ENCODE data around the gene ZNF213. TPM values are rescaled to one million over a fixed set of nuclear protein-coding genes. Genes with fewer than 3 reads are reported as not detected.
"Not testable (repeated sequence)": the region's sequence is repeated elsewhere in the genome, so short reads cannot be mapped to it uniquely, and the experiment has no call there.

The ZNF213 gene
- total RNA-seq, 1 donor from 2014 or later, result 25.3 TPM

- intact Hi-C loops (cut with DNase I), result no loop called here
Measured at GRCh38 chr16:3175157-3176093, 40.6 kb downstream of the ZNF213 start.

GRCh38 chr16:3179651-3180050, 44.8 kb downstream of the ZNF213 start:
- peaks cover 3 to 4% of the 10 kb centered on the region in 2 donors for H3K4me1 ChIP-seq
- H3K27me3 ChIP-seq, result peaks cover 12% of the 10 kb centered on the region
- no peaks in the 10 kb centered on the region for H3K9me3 ChIP-seq
- DNase-seq (ENCODE audit: low spot score in 2 of 2), result no peak
- no peaks in the 10 kb centered on the region for H3K36me3 ChIP-seq
- H3K27ac ChIP-seq, result no peak overlapping the region
- H3K4me3 ChIP-seq, result no peak overlapping the region
- TF ChIP-seq CTCF (IDR thresholded peaks at IDR 0.05), result no peak
- intact Hi-C loops (cut with DNase I), result no loop called here

More at GRCh38 chr16:3175157-3176093, 40.6 kb downstream of the ZNF213 start:
- H3K36me3 ChIP-seq, result no peaks in the 10 kb centered on the region
- DNase-seq (ENCODE audit: low spot score in 2 of 2), result no peak
- H3K9me3 ChIP-seq, result no peaks in the 10 kb centered on the region
- peaks cover 33% of the 10 kb centered on the region for H3K27me3 ChIP-seq
- no peak overlapping the region for H3K27ac ChIP-seq
- TF ChIP-seq CTCF (IDR thresholded peaks at IDR 0.05), result no peak
- H3K4me1 ChIP-seq, result peaks cover 4 to 9% of the 10 kb centered on the region in 2 donors
- H3K4me3 ChIP-seq, result no peak overlapping the region

GRCh38 chr16:3180445-3180878, 45.6 kb downstream of the ZNF213 start:
- peaks cover 10% of the 10 kb centered on the region for H3K27me3 ChIP-seq
- no peak for TF ChIP-seq CTCF (IDR thresholded peaks at IDR 0.05)
- no peak overlapping the region for H3K27ac ChIP-seq
- H3K4me3 ChIP-seq, result no peak overlapping the region
- peaks cover 3 to 4% of the 10 kb centered on the region in 2 donors for H3K4me1 ChIP-seq
- intact Hi-C loops (cut with DNase I), result no loop called here
- no peaks in the 10 kb centered on the region for H3K9me3 ChIP-seq
- no peak for DNase-seq (ENCODE audit: low spot score in 2 of 2)
- no peaks in the 10 kb centered on the region for H3K36me3 ChIP-seq

- H3K4me1 ChIP-seq; H3K27ac ChIP-seq; intact Hi-C loops (cut with DNase I); H3K9me3 ChIP-seq; H3K36me3 ChIP-seq; DNase-seq (ENCODE audit: low spot score in 2 of 2); H3K27me3 ChIP-seq: not testable (repeated sequence)
- peak overlapping the region in 1 of 2 donors; percentile 28 for H3K4me3 ChIP-seq
Measured at GRCh38 chr16:3182293-3182607, 47.4 kb downstream of the ZNF213 start.

- Histone ChIP-seq H3K27ac (no peak overlapping the region), H3K9me3 (no peaks in the 10 kb centered on the region), H3K4me3 (peak overlapping the region; percentile 28 to 47), H3K4me1 (peaks cover 3 to 4% of the 10 kb centered on the region in 2 donors), H3K36me3 (no peaks in the 10 kb centered on the region), H3K27me3 (peaks cover 10% of the 10 kb centered on the region)
- DNase-seq (ENCODE audit: low spot score in 2 of 2), result no peak
- TF ChIP-seq CTCF (IDR thresholded peaks at IDR 0.05), result peak in 1 of 3 experiments; percentile 21
- intact Hi-C loops (cut with DNase I), result no loop called here
Measured at GRCh38 chr16:3182608-3183444, 48.0 kb downstream of the ZNF213 start.

All from ascending aorta (tissue), 2 donors.